Measurements from ENCODE around the gene NKD2.

The NKD2 gene

GRCh38 chr5:1047332-1047965 lies 38.8 kb downstream of the NKD2 start:
- DNase-seq, result no peak

GRCh38 chr5:1048162-1048721 lies 39.6 kb downstream of the NKD2 start:
- DNase-seq, result no peak

- DNase-seq, result no peak
These were observed 40.5 kb downstream of the NKD2 start for GRCh38 chr5:1048861-1049838.

GRCh38 chr5:1050423-1051365 lies 42.1 kb downstream of the NKD2 start:
- DNase-seq, result no peak

- DNase-seq, result no peak
These were observed 42.7 kb downstream of the NKD2 start for GRCh38 chr5:1051366-1051720.

- no peak for DNase-seq
These were observed 43.5 kb downstream of the NKD2 start for GRCh38 chr5:1052076-1052475.

DNA sequence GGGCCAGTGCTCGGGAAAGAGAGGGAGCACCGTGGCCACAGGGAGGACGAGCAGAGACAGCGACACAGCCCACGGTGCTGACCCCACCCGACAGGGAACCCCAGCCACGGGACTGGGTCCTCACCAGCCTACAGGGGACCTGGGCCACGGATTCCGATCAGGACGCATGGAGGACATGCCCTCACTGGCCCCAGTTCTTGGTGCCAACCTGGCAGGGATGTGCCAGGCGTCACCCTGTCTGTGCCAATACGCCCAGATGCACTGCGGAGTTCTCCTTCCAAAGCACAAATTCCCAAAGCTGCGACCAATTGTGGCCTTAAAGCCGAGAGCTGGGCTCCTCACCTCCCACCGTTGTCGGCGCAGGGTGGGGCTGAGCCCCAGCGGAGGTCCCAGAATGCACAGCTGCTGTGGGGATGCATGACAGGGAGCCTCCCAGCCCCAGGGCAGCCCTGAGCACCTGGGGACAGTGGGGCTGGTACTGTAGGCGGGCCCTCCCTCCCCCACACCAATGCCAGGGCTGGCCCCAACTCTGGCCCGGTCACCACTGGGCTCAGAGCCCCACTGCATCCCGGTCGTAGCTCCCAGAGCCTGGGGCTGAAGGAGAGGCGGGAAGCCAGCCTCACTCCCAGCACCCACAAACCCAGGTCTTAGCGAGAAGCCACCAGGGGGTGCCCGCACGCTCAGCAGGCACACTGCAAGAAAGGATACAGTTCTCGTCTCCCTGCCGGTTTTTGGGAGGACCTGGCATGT lies 44.2 kb downstream of the NKD2 start:
- DNase-seq, result no peak

DNA sequence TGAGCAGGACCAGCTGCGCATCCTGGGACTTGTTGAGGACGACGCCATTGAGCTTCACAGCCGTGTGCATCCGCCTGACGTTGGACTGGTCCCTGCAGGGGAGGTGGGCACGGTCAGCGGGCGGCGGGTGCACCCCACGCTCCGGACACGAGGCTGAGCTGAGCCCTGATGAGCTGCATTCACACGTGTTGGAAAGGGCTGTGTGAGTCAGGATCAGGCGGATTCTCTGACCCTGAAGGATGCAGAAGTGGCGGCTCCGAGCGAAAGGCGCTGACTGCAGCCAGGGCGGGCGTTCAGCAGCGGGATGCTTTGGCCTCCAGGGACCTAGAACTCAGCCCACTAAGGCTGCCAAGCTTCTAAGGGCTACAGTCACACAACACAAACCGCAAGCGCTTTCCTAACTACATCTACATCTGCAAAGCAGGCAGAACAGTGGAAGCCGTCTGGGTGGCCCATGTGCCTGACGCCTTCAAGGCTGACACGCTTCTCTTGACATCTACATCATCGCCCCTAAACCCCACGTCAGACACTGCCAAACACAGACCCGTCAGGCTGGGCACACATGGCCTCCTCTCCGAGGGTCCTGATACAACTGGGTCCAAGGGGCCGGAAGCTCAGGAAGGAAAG lies 44.9 kb downstream of the NKD2 start:
- DNase-seq, result no peak

DNA sequence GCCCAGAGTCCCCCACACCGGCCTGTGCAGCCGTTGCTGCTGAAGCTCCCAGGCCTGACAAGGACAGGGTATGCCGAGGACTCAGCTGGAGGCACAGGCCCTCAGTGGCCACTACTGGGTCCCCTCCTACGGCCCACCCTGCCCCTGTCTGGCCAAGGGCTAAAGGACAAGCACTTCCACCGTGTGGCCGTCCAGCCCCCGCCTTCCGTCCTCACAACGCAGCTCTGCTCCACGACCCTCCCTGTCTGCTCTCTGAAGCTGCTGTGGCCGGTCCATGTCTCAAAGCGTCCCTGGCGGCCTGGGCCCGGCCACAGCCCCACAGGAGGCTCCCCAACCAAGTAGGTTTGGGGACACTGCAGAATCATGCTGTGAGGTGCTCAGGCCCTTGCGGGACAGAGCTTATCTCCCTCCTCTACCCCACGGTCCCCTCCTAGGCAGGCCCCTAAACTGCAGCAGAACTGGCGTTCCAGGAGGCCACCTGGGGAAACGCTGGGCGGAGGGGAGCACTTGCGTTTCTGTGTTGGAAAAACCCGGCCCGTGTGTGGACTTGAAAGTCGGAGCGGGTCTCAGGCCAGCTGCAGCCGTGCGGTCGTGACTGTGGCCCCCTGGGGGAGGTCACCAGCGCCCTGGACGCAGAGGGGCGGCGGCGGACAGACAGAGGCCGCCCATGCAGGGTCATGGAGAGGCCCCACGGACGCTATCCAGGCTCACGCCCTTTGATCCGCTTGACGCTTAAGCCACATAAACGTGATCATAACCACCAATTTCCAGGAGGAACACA lies 45.6 kb downstream of the NKD2 start:
- DNase-seq, result no peak

- DNase-seq, result no peak
These were observed 46.5 kb downstream of the NKD2 start for GRCh38 chr5:1054799-1055775.

DNA sequence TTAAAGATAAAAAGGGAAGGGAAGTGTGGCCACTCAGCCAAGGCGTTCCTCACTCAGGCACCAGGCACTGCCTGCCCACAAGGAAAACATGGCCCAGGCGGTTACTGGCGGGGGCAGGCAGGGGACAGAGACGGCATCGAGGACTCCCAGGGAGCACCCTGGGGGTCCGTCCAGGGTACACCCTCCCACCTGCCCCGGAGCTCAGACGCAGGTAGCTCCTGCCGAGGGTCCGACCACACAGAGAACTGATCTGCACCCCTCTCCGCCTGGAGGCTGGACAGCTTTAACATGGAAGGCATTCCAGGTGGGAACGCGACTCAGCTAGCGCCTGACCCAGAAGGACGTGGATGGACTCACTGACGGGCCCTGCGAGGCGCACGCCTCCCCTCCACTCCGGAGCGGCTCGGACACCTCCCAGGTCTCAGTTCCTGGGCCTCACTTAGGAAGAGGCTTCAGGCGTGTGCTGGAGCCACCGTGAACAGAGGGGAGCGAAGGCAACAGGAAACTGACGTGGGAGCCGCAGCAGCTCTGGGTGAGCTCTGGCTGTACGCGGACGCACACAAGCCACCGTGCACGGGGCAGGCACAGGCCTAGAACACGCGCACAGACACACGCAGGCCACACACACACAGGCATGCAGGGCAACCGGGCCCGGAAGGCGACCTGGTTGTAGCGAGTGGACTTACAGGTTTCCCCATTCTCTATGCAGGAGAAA lies 47.5 kb downstream of the NKD2 start:
- DNase-seq, result no peak

DNA sequence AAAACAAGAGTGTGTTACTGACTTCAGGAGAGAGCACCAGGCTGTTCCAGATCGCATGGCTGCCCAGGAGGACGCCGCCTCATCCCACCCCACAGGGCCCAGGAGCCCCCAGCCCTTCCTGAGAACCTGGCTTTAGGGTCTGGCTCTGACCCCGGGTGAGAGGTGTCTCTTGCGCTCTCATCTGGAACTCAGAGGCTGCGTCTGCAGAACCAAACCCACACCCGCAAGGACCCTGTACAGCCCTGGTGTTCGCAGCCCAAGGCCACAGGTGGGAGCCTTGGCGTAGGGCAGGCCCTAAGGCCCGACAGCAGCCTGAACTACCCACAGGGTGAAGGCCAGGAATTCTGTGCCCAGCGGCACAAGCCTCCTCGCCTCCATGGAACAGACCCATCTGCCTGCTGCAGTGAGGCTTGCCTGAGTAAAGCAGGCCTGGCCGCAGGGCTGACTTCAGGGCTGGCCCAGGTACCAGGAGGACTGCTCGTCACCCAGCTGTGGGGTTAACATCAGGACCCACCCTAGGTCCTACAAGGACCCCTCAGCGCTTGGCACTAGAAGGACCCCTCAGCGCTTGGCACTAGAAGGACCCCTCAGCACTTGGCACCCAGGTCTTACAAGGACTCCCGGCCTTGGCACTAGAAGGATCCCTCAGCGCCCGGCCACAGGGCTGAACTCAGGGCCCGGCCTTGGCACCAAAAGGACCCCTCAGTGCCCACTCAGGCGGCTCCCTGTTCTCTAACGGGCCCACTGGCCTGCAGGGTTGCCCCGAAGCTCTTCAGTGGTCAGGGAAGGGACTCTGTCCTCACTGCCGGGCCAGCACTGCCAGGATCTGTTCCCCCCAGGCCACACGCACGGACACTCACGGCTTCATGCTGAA lies 48.2 kb downstream of the NKD2 start:
- DNase-seq, result no peak

DNA sequence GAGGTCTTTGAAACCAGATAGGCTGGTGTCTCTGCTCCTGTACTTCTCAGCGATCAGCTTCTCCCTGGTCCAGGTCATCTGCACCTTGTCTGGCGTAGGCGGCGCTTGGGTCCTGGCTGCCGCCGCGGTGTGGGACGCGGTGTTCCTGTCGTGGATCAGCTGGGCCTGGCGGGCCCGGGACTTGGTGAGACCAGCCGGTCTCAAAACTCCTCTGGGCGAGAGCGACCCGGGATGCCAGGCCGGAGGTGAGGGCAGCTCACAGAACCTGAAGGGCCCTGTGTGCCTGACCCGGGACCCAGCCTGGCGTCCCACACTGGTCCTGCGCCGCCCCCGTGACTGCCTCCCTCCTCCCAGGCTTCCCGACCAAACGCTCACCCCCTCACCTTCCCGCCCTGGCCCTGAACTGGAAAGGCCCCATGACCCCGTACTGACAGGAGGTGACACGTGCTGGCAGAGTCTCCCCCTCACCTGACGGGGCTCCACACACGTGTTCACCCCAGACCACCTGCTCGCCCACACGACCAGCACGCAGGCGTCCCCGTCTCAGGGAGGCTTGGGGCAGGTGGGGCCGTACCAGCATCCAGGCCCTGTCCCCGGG lies 49.0 kb downstream of the NKD2 start:
- no peak for DNase-seq

GRCh38 chr5:1058083-1058945 lies 49.7 kb downstream of the NKD2 start:
- DNase-seq, result no peak

GRCh38 chr5:1058988-1059883 lies 50.6 kb downstream of the NKD2 start:
- DNase-seq, result no peak

Data from T-helper 2 cell (primary cell).